Stimulated activated CD4-positive, alpha-beta T cell treated with anti-CD3 and anti-CD28 coated beads, Interleukin-4, amount 100 ng/mL, for 24 hours (primary cell): ENCODE results near the gene PAXIP1.

Source experiments
- DNase-seq: peaks from one replicate; pipeline ENCODE4 v3.0.0-alpha.2; 2020

Gene PAXIP1

DNA sequence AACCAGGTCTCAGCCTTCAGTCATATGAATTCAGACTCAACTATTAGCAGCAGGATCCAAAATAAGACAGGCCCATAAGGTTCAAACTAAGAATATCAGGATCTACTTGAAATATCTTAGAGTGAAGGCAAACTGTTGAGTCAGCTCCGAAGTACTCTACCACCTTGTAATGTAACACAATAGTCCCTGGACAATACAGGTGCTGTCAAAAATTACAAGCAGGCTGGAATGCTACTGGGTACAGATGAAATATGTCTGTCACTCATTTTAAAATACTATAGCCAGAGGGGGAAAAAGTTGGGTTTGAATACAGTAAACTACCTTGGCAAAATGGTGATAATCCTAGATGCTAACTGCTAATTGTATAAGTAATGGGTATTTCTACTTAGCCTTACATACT lies 6.8 kb downstream of the PAXIP1 start:
- no peak for DNase-seq

DNA sequence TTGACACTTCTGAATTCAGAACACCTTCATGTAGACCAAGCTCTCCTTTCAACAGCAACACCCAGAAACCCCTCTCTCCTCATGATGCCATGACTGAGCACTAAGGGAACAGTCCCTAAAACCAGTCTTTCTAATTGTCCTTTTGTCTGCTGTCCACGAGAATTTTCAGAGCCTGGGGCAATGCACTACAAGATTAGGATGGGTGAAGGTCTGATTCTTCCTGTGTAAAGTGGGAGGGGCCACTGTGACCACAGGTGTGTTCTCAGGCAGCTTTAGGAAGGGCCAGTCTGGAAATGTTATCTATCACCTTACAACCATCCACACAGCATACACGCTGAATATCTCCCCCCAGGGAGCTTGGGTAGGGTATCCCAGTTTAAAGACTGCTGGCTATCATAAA lies 7.9 kb downstream of the PAXIP1 start:
- no peak for DNase-seq

DNA sequence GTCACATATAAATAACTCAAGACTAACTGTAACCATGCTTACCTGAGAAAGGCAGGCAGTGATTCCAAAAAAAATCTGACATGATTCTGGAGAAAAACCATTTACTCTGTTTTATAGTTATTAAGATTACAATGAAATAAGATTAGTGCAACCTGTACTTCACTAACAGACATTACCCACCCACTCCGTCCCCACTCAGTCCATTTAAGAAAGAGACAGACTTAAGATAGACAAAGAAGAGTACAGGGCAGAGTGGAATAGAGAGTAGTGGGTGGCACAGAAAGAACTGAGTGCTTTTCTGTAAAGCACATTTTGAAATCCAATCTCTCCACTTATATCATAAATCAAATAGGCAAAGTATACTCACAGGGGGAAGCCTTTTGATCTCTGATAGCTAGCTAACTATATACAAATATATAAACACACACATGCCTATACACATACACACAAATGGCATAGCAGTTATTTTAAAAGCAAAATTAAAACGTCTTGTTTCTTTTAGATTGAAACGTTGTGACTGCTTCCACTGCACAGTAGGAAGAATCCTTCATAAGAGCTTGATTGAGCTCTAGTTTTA lies 11.9 kb downstream of the PAXIP1 start:
- no peak for DNase-seq

DNA sequence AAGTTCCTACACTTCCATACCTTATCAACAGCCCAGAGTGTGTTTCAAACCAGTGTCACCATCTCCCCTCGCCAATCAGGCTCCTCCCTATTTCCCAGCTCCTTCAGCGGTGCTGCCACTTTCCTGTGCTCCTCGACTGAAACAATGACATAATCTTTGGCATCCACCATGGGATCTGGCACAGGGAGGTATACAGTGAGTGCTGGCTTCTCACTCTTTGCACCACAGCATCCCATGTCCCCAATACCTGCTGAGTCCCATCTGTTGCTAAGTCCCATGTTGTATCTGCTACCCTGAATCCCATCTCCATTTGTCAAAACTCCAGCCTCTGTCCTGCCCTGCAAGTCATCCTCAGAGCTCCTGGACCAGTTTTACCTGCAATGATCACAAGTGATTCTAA lies 15.4 kb downstream of the PAXIP1 start:
- no peak for DNase-seq

DNA sequence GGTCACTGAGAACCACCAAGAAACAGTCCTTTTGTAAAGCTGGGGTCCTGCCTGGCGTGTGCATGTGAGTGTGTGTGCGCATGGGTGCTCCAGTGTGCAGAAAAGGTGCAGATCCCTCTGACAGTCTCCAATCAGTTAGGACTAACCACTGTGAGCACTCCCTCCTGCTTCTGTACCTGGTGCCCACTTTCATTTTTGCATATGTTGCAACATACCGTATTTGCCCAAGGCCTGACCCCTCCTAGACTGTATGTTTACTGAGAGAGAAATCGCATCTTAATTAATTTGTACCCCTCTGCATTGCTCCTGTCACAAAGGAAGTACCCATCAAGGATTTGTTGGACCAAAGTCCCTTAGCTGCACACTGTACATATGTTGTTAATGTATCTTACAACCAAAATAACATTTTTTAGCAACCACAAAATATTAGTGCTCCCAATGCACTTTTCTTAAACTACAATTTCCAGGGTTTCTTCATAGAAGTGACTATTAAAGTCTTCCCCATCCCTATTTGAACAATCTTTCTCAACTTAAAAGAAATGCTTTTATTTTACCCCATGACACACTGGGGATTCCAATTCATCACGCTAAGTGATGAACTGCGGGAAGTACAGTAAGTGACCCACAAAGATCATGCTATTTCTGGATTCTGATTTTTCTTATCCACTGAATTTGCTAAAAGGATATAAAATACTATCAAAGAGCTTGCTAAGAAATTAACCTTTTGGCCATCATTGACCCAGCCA lies 16.6 kb downstream of the PAXIP1 start:
- no peak for DNase-seq

DNA sequence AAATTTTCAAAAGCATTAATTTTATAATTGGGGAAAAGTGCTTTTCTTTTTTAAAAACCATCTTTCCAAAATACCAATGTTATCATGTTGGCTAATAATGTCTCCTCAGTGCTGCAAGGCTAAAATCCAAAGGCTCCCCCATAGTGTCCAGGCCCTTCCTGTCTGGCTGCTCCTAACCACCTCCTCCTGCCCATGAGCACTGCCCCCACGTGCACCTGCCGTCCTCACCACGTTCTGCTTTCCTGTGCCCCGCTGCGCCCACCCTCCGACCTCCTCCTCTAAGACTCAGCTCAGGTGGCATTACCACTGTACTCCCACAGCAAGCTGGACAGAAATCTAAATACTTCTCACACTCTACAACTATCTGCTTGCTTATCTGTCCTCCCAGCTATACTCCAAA lies 17.7 kb downstream of the PAXIP1 start:
- no peak for DNase-seq

DNA sequence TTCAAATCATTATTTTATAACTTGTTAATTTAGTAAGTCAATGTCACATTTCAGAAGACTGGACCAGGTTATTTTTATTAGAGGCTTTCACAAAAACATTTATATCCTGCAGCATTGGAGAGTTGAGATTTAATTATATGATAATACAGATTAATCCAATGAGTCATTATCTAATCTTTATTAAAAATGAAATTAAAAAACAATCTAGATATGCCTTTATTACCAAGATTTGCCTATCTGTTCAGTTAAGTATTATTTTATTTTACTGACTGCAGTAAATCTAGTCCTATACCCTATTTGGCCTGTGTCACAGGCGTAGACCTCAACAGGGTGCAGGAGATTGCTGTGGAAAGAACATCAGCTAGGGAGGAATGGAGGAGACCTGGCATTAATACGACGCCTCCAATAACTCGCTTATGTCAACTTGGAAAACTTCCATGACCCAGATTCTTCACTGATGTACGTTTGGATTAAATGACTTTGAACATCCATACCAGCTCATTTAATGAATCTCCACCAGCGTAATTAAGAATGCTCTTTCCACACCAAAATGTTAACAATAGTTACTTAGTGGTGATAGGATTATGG lies 18.2 kb downstream of the PAXIP1 start:
- no peak for DNase-seq

DNA sequence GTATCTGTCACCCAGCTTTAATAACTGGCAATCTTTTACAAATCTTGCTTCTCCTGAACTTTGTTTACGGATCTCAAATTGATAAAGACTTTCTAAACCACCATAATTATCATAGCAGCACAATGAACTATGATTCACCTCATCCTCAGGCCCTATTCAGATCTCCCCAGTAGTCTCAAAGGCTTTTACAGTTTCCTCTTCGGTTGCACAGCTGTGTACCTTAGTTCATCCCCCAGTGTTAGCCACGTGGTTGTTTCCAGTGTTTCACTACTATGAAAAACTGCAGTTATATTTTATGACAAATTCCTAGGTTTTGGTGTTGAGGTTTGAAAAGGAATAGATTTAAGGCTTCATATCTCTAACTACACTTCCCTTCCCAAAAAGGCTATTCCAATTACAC lies 24.9 kb downstream of the PAXIP1 start:
- no peak for DNase-seq

DNA sequence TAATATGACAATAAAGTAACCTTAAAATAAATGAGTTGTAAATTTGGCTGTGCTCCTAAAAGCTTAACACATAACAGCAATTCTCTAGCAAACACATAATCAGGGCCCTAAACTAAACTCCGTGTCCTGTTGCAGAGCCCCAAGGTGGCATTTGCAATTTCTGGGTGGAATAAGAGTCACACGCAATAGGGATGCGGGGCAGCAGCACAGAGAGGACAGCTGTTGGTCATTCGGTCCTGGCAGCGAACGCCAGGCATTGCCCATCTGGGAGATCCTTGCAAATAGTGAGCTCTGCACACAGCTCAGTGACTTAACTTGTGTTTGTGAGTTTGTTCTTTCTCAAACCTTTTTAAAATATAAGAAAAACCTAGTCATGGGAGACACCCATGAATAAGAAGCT lies 25.7 kb downstream of the PAXIP1 start:
- no peak for DNase-seq

DNA sequence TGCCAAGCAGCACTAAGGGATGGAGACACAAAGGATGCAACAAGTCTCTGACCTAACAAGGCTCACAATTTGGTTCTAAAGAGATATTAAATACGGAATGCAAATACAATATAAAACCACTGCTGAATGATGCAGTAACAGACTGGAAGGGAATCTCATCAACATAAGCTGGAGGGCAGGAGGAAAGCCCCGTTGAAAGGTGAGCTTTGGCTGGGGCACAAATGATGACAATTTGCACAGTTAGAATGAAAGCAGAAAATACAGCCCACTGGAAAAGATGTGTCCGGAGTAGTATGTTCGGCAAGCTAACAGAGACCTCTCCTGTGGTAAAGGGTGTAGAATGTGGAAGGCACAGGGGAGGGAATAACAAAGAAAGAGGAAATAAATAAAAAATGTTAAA lies 26.1 kb downstream of the PAXIP1 start:
- DNase-seq: no peak

DNA sequence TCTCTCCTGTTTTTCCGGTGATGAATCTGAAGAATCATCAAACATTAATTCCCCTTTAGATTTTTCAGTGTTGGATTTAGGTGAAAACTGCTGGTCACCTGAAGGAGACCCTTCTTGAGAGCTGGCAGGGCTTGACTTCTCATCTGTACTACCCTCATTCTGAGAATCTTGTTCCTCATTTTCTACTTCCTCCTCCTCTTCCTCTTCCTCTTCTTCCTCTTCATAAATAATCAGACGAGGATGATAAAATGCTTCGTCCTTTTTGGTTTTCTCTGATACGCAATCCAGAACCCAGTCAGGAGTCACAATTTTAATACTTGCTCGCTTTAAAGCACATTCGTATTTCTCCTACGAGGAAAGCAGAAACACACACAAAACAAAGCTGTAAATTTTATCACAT lies 26.9 kb downstream of the PAXIP1 start:
- no peak for DNase-seq

DNA sequence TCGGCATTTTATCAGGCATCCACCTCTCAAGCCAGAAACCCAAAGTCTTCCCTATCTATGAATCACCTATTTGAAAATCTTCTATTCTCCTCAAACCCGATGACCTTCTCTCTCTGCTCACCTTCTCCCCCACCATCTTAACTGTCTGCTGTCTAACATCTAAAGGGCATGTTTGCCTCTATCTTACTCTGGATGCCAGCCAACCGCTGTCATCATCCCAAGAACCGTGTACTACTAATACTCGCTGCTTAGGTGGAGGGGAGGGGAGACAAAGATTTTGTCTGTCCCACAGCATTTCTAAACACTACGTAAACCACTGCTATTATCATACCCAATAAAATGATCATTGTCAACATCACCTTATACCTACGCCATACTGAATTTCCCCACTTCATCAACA lies 29.5 kb downstream of the PAXIP1 start:
- no peak for DNase-seq

DNA sequence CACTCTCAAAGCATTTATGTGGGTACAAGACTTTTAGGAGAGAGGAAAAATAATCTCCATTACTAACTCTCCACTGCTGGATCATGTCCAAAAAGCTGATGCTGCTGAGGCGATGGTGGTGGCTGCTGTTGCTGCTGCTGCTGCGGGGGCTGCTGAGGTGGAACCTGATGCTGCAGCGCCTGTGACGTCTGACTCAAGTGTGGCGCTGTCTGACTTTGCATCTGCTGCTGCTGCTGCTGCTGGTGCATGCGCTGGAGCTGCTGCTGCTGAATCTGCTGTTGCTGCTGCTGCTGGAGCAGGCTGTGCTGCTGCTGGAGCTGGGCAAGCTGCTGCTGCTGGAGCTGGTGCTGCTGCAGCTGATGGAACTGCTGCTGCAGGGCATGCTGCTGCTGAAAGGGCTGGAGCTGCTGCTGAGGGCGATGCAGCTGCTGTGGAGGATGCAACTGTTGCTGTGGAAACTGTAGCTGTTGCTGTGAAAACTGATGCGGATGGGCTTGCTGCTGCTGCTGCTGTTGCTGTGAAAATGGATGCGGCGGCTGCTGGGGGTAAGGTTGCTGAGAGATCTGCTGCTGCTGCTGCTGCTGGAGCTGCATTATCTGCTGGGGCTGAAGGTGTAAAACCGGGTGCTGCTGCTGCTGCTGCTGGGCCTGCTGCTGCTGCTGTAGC lies 34.5 kb downstream of the PAXIP1 start:
- DNase-seq: no peak

DNA sequence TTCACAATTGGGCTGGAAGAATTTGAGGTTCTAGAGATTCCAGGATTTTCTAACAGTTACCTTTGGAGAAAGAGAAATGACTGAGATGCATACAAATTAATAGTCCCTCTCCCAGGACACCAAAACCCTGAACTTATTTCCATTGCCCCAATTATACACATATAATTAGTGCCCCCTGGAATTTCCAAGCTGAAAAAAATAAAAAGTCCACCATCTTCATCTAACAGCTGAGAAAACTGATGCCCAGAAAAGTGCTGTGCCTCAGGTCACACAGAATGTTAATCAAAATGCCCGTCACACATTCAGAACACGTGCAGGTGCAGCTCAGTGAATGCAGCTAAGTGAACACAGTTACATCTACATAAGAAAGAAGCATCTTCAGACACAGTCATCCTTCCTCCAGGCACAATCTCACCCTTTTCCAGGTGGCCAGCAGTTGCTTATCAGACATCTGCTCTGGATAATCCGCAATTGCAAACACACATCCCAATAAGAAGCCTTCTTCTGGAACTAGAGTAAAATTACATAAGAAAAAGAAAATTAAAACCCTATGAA lies 35.4 kb downstream of the PAXIP1 start:
- no peak for DNase-seq

DNA sequence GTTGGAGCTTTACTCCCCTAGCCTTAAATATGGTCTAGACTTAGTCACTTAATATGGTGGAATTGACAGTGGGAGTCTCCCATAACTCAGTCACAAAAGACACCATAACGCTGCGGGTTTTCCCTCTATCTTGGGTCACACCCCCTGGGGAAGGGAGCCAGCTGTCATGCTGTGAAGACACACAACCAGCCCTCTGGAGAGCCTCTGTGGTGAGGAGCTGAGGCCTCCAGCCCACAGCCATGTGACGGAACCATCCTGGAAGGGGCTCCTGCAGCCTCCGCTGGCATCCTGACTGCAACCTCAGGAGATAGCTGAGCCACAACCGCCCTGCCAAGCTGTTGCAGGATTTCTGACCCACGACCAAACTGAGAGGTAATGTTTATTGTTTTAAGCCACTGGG lies 37.9 kb downstream of the PAXIP1 start:
- DNase-seq: no peak

DNA sequence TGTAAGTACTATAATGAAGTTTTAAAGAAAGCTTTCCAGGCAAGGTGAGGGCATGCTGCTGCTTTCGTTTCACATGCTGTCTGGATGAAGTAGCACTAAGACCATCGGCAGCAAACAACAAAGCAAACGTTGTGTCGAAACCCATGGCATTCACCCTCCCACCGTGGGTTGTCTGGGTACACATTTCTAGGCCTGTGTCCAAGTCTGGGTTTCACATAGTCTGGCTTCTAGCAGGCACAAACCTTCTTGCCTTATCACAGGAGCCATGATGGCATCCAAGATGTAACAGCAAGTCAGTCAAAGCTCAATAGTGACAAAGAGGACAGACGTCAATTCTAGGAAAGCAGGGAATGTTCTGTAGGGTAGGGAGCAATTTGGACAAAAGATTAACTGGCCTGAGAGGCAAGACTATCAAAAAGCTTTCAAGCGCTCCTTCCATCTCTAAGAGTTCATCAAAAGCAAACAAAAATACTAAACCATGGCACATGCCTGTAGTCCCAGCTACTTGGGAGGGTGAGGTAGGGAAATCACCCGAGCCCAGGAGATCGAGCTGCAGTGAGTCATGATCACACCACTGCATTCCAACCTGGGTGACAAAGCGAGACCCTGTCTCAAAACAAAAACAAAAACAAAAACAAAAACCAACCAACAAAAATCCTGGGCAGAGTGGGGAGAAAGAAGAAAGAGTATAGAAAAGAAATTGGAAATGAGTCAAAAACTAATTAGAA lies 42.7 kb downstream of the PAXIP1 start:
- DNase-seq: no peak

DNA sequence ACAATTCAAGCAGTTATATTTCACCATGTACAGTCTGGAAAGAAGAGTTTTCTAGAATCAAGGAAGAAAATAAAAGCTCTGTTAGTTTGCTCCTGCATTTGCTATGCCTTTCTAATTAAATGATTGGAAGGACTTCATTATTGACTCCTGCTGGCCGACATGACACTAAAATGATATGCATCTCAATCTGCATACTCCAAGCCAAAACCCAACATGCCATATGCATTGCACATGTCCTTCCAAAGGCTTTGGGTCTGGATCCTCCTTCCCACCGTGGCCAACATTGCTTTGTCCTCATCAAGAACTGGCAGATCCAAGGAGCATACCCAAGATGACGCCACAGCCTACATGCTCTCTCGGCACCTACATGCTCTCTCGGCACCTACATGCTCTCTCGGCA lies 46.5 kb downstream of the PAXIP1 start:
- DNase-seq: no peak

DNA sequence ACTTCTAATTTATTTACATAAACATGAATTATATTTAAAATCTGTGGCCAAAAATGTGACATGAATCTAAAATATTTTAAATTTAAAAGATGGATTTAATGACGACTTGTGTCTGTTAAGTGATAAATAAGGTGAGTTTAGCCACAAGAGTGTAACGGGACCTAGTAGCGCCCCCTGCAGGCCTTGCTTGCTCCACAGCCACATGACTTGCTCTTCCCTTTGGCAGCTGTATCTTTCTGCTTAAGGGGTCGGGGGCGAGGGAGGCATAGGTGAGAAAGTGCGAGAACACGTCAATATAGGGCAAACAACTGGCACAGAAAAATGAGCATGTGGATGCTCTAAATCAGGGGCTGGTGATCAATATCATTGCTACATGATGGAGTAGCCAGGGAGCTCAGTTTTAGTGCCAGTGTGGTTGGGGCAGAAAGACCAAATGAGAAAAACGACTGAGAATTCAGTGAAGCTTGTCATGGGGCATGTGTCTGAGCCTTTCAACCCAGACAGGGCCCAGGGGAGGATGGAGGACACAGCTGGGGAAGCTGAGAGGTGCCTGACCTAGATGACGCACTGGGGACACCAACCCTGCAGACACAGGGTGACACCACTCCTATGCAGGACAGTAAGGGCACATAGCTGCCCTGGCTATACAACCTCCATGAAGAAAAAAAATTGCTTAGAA lies 49.8 kb downstream of the PAXIP1 start:
- peak; percentile 70 for DNase-seq

DNA sequence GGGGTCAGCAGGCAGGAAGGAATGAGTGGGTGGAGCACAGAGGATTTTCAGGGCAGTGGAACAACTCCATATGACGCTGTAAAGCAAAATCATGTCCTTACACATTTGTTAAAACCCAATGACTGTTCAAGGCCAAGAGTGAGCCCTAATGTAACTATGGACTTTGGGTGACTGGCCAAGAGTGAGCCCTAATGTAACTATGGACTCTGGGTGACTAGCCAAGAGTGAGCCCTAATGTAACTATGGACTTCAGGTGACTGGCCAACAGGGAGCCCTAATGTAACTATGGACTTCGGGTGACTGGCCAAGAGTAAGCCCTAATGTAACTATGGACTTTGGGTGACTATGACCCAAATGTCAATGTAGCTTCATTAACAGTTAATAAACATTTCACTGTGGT lies 52.0 kb downstream of the PAXIP1 start:
- no peak for DNase-seq

DNA sequence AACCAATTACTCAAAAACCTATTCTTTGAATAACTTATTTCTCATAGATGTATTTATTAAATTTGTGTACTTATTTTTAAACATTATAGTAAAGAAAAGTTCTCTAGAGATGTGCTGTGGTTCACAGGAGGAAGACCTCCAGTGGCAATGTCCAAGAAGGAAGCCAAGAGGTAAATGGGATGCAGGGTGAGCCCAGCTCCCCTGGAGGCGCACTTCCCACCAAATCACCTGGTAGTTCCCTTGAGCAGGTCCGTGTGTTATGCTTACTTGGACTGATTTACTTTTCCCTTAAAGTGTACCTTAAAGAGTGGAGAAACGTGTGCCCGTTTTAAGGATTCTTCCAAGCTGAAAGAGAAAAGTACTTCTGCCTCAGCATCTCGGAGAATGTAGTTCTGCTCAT lies 55.3 kb downstream of the PAXIP1 start:
- no peak for DNase-seq

DNA sequence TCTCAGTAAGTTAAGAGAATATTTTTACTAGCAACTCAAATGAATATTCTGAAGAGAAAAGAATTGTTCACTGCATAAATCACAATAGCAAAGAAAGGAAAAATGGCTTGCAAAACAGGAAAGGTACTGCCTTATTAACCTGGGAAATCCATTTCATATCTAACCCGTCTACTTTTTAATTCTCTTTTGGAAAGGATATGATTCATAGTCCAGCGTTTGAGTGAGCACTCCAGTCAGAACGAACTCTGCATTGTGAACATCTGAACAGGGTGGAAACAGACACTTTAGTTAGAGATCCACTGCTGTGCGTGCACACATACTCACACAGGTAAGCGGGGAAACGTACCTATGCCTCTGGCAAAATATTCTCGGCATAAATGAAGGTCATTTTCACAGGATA lies 56.8 kb downstream of the PAXIP1 start:
- no peak for DNase-seq

DNA sequence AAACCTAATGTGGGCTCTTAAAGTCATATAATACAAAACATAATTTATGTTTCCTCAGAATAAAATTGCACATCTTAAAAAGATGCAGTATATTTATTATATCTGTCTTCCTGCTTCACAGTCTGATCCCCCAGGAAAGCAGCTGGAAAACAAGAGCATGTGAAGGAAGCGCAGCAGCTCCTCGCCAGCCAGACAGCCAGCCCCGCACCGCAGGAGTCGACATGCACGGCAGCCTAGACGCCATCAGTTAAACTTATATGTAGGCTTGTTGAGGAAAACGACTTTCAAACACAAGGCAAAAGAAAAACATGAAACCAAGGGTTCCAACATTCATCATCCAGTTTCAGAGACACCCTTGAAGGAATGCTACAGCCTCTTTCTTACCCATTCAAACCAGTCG lies 59.0 kb downstream of the PAXIP1 start:
- no peak for DNase-seq

DNA sequence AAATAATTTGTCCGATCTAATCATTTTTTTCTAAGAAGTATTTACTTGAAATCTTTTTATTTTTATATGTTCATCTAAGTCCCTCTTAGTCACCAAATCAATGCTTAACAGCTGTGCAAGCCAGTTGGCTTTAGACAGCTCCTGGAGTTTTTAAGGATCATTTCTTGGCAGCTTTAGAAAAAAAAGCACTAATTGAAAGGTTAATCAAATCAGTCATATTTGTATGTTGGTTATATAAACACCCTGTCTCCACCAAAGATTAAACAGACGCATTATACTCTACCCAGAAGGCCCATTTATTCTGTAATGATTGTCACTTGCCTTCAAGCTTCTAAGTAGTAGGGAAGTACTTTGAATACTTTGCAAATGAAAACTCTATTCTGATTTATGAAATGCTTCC lies 60.2 kb downstream of the PAXIP1 start:
- no peak for DNase-seq
